Brain microvascular endothelial cell (primary cell): ENCODE measurements around the gene HPGDS.

ENCODE experiments used
- DNase-seq: peaks from one replicate; pipeline ENCODE4 v3.0.0-alpha.2; 2020
- H3K27ac ChIP-seq: fragments of 250-450 bp; sonication (Bioruptor Pico); 2 replicates; pipeline ENCODE4 v1.5.1; 2020; ENCODE audit warnings: mild to moderate bottlenecking, moderate library complexity
- H3K27me3 ChIP-seq: fragments of 250-450 bp; sonication (Bioruptor Pico); replicated peaks from 2 replicates; pipeline ENCODE4 v1.5.1; 2020; ENCODE audit warnings: mild to moderate bottlenecking
- H3K36me3 ChIP-seq: fragments of 250-450 bp; sonication (Bioruptor Pico); replicated peaks from 2 replicates; pipeline ENCODE4 v1.5.1; 2020; ENCODE audit warnings: mild to moderate bottlenecking
- H3K4me3 ChIP-seq: 2 replicates; pipeline ENCODE4 v1.5.1; 2011; ENCODE audit warnings: low read depth, mild to moderate bottlenecking, control low read depth, low read length, moderate library complexity
- in situ Hi-C: cut with HindIII; loops from 2 replicates; pipeline ENCODE4 v1.10.0; 2017; ENCODE audit warnings: low sequenced_read_pairs, low pct_ligation_motif_present
- TF ChIP-seq, protein P1 (sequence below): IDR thresholded peaks from 2 replicates; pipeline ENCODE4 v1.5.1; 2011; ENCODE audit warnings: low read depth, mild to moderate bottlenecking, moderate library complexity, low read length, control low read depth, inconsistent platforms; ENCODE audit errors: missing control alignments

Gene HPGDS

DNA sequence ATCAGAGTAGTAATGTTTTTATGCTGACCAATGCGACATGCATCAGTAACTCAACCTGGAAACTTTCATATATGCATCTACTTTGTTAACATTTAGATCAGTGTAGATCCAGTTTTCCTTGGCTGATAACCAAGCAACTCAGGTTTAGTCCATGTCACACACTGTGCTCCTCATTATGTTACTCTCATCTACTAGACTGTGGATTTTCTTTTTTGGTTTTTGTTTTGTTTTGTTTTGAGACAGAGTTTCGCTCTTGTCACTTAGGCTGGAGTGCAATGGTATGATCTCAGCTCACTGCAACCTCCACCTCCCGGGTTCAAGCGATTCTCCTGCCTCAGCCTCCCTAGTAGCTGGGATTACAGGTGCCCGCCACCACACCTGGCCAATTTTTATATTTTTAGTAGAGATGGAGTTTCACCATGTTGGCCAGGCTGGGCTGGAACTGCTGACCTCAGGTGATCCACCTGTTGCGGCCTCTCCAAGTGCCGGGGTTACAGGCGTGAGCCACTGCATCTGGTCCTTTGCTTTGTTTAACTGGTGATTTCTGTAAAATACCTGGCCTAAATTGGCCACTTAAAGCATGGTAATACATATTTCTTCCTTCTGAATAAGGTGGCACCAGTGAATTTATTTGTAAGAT lies 86.4 kb downstream of the HPGDS start:
- Histone ChIP-seq H3K27ac (no peak overlapping the region), H3K4me3 (no peak overlapping the region), H3K27me3 (no peaks in the 10 kb centered on the region), H3K36me3 (peaks cover 4% of the 10 kb centered on the region)
- no peak for DNase-seq
- in situ Hi-C loops = no loop called here
- TF ChIP-seq, protein P1, sequence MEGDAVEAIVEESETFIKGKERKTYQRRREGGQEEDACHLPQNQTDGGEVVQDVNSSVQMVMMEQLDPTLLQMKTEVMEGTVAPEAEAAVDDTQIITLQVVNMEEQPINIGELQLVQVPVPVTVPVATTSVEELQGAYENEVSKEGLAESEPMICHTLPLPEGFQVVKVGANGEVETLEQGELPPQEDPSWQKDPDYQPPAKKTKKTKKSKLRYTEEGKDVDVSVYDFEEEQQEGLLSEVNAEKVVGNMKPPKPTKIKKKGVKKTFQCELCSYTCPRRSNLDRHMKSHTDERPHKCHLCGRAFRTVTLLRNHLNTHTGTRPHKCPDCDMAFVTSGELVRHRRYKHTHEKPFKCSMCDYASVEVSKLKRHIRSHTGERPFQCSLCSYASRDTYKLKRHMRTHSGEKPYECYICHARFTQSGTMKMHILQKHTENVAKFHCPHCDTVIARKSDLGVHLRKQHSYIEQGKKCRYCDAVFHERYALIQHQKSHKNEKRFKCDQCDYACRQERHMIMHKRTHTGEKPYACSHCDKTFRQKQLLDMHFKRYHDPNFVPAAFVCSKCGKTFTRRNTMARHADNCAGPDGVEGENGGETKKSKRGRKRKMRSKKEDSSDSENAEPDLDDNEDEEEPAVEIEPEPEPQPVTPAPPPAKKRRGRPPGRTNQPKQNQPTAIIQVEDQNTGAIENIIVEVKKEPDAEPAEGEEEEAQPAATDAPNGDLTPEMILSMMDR = no peak

DNA sequence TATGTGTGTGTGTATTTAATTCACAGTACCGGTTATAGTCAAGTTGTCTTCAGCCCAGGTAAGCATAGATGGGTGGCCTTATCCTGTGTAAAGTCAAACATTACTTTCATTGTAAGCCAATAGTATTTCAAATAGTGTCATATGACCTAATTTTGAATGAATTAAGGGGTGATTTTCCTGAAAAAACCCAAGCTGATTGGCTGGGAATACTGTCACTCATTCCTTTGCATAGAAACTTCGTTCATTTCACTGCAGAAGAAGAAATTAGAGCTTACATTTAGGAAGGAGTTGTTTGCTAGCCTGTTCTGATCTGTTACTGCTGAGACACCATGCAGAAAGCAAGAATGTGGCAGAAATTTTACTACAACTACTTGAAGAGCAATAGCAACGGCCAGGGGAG lies 89.6 kb downstream of the HPGDS start:
- TF ChIP-seq, protein P1 = no peak
- Histone ChIP-seq H3K27me3 (no peaks in the 10 kb centered on the region), H3K36me3 (peaks cover 4% of the 10 kb centered on the region), H3K27ac (no peak overlapping the region), H3K4me3 (no peak overlapping the region)
- in situ Hi-C loops = no loop called here
- DNase-seq = peak; percentile 2

DNA sequence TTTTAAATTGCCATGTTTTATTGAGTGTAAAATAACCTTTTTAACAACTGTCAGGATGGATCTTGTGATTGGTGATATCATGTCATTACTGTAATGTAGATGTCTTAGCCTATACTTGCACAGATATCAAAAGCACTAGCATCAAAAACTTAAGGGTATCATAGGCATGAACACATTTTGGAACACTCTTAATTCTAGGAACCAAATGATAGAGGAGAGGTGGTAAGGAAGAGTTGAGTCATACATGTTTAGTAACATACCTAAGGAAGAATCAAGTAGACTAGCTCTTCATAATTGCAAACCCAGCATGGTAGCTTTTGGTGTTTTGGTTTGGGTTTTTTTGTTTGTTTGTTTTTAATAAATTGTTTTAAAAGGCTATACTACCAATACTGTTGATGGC lies 91.5 kb downstream of the HPGDS start:
- DNase-seq = no peak
- TF ChIP-seq, protein P1 = no peak
- Histone ChIP-seq H3K27me3 (no peaks in the 10 kb centered on the region), H3K36me3 (peaks cover 4% of the 10 kb centered on the region), H3K4me3 (no peak overlapping the region), H3K27ac (no peak overlapping the region)
- in situ Hi-C loops = no loop called here
